ENCODE measurements around the gene KLHL2.

DNA sequence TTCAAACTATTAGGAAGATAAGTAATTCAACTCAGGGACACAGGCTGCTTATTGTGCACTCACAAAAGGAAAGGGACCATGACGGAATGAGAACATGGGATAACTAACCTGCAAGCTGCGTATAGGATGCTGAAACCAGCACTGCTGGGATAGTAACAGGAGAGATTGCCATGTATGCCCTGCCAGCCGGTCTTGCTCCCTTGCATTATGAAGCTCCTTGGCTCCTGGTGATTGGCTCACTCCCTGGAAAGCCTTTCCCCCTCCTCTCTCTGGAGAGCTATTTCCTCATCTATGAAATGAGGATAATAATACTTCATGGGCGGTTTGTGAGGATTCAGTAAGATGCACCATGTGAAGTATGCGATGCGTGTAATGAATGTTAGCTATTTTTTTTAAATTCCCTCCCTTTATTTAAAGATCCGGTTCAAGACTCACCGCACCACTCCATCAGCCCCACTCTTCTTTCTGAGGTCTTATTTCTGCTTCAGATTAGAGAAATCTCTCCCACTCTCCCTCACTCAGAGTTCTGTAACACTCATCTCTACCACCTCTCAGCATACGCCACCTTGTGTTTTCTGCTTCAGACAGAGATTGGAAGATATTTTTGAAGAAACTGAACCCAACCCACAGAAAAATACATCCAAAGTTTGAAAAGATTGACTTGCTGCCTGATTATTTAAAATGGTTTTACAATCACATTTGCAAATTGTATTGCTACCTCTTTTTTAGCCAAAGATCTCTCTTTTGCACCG lies 138.5 kb downstream of the KLHL2 start:
- TF ChIP-seq, protein P1, sequence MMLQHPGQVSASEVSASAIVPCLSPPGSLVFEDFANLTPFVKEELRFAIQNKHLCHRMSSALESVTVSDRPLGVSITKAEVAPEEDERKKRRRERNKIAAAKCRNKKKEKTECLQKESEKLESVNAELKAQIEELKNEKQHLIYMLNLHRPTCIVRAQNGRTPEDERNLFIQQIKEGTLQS (CRISPR knock-in tag; conservative IDR thresholded peaks at IDR 0.05), result no peak
- no peak for TF ChIP-seq CTCF (IDR thresholded peaks at IDR 0.05)

Measured in WTC11 (cell line).